HG02798 (cell line): ENCODE data around the gene FBXO24.
"Not testable (repeated sequence)": the region's sequence is repeated elsewhere in the genome, so short reads cannot be mapped to it uniquely, and the experiment has no call there.

Source experiments
- ATAC-seq: cut with Tn5 transposase; IDR thresholded peaks from one replicate; pipeline ENCODE4 v1.9.1; 2021; ENCODE audit warnings: mild to moderate bottlenecking; ENCODE audit not compliant: unreplicated experiment, poor library complexity

The FBXO24 gene, protein sequence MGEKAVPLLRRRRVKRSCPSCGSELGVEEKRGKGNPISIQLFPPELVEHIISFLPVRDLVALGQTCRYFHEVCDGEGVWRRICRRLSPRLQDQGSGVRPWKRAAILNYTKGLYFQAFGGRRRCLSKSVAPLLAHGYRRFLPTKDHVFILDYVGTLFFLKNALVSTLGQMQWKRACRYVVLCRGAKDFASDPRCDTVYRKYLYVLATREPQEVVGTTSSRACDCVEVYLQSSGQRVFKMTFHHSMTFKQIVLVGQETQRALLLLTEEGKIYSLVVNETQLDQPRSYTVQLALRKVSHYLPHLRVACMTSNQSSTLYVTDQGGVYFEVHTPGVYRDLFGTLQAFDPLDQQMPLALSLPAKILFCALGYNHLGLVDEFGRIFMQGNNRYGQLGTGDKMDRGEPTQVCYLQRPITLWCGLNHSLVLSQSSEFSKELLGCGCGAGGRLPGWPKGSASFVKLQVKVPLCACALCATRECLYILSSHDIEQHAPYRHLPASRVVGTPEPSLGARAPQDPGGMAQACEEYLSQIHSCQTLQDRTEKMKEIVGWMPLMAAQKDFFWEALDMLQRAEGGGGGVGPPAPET

DNA sequence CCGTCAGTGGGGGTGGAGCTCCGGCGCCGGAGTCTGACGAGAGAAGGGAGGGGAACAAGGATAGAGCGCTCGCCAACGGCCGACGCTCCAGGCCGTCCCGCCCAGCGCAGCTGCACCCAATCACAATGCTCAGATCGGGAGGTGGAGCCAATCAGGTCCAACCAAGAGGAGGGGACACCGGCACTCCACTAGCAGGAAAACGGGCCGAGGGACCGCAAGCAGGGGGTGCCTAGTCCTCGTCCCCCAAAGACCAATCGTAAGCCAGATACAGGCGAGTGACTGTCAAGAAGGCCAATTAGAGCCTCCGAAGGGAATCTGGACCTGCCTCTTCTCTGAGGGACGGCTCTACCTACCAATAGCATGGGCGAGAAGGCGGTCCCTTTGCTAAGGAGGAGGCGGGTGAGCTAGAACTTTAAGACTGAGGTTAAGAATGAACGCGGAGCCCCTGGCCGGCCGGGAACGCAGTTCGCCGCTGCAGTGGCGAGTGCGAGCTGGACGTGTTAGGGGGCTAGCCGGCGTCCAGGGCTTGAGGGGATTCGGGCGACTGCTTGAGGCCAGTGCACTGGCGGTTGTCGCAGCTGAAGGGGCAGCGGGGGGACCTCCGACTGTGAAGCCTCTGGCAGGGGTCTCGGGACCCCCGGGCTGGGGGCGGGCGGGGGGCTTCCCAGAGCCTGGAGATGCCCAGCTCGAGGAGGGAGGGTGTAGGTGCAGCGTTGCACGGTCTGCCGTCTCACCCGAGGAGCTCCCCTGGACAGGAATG lies at the start of gene FBXO24:
Gene FBXO24, plus strand, starts transcription at position 63 of the 760 bp plus-strand sequence. Its CDS starts 298 bp downstream, at position 361.
- peak; percentile 91 for ATAC-seq

DNA sequence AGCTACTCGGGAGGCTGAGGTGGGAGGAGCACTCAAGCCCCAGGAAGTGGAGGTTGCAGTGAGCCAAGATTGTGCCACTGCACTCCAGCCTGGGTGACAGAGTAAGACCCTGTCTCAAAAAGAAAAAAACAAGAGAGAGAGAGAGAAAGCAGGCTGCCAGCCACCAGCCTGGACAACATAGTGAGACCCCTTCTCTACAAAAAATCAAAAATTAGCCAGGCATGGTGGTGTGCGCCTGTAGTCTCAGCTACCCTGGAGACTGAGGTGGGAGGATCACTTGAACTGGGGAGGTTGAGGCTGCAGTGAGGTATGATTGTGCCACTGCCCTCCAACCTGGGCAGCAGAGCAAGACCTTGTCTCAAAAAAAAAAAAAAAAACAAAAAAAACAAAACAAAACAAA lies 49.4 kb upstream of the FBXO24 start:
- not testable (repeated sequence) for ATAC-seq

DNA sequence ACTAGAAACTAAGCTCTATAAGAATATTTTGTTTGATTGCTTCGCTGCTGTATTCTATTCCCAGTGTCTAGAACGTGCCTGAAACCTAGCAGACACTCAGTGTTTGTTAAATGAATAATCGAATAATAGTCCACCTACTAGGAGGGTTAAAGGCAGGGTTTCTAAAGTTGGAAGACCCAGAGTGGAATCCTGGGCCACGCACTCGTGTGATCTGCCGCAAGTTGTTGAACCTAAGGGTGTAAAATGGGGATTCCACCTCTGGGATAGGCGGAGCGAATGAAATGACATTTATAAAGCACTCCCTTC lies 47.8 kb upstream of the FBXO24 start:
- no peak for ATAC-seq

DNA sequence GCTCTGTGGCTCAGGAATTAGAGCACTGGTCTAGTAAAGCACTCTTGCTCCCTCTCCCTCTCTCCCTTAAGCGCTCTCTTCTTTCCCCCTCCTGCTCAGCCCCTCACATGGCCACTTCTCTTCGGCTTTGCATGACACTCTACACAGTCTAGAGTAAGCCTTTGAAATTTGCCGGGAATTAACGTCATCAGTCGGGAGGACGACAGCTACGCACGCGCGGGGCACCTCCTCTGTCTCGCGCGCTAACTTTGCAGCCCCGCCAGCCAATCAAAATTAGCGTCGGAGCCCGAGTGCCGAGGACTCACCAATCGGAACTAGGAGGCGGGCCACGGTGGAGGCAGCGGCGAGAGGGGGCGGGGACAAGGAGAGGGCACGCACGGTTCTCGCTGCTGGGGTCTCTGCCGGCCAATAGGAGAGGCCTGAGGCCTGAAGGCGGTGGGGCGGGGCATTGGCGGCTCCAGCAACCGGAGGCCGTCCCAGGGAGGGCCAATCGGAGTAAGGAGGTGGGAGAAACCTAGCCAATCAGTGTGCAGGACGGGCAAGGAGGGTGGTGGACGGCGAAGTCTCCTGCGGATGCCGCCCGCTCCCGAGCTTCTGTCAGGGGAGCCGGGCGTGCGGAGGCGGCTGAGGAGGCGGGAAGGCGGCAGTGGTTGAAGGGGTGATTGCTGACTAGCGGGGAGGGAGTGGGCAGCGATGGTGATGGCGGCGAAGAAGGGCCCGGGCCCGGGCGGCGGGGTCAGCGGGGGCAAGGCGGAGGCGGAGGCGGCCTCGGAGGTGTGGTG lies 47.3 kb upstream of the FBXO24 start, which contains the start of gene AGFG2:
Gene AGFG2, plus strand, starts transcription at position 550 of the 782 bp plus-strand sequence. Its CDS starts 144 bp downstream, at position 694.
- peak; percentile 95 for ATAC-seq

DNA sequence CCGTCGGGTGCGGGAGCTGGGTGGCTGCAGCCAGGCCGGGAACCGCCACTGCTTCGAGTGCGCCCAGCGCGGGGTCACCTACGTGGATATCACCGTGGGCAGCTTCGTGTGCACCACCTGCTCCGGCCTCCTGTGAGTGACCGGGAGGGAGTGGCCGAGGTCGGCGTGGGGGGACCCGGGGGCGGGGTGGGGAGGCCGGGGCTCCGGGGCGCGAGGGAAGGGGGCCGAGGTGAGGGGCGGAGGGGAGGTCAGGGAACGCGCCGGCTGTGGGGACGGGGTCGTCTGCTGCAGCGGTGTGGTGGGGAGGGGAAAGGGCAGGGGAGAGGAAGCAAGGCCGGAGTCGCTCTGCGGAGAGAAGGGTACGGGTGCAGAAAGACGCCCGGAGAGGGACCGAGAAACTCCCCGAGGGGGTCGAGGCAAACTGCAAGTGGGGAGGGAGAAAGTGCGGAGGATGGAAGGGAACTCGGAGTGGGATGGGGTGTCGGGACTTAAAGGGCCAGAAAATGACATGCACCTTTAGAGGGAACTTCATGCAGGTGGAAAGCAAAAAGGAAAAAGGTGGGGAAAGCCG lies 46.6 kb upstream of the FBXO24 start:
- no peak for ATAC-seq

DNA sequence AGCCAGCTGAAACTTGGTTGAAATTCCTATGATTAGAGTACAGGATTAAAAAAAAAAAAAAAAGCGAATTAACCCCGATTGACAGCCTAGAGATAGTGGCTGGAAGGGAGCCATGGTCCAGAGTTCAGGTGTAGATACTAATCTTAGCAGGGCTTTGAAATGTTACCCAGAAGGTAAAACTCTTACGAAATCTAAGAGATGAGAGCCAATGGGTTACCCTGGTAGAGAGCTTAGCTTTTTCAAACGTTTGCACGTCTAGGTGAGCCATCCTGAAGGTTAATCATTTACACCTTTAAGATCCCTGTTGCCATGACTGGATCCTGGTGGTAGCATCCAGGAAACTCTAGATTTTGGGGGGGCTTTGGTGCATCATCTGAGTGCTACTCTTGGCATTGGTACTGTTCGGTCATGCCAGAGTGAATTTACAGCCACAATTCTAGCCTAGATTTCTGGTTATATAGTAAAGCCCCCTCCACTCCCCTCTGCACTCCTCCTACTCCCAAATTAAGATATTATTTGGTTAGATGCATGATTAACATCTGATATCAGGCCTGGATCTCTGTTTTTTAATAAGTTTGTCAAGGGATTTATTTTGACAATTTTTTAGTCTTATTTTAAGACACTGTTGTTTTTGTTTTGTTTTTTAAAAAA lies 45.9 kb upstream of the FBXO24 start:
- no peak for ATAC-seq

DNA sequence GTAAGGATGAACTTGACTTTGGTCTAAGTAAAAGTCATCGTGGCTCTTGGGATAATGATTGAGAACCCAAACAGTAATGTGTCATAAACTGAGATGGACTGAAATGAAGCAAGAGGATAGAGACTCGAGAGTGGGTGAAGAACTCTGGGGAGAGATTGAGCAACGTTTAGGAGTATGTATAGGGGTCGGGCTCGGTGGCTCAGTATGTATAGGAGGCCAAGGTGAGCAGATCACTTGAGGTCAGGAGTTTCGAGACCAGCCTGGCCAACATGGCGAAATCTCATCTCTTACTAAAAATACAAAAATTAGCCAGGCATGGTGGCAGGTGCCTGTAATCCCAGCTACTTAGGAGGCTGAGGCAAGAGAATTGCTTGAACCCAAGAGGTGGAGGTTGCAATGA lies 44.8 kb upstream of the FBXO24 start:
- not testable (repeated sequence) for ATAC-seq

DNA sequence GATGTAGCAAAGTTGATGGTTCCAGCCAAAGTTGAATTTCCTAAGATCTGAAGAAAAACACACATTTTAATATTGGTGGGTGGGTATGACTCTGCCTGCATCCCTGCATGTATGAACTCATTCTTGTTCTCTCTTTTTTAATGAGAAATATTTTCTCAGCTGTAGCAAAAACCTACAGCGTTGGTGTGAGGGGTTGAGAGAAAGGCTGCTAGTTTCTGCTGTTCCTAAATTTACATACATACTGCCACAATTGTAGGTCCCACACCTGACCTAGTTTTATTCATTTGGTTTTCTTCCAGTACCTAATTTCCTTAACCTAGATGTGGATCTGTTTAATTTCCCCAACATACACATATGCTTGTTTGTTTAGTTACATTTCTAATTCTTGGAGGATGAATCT lies 42.5 kb upstream of the FBXO24 start:
- ATAC-seq = no peak

DNA sequence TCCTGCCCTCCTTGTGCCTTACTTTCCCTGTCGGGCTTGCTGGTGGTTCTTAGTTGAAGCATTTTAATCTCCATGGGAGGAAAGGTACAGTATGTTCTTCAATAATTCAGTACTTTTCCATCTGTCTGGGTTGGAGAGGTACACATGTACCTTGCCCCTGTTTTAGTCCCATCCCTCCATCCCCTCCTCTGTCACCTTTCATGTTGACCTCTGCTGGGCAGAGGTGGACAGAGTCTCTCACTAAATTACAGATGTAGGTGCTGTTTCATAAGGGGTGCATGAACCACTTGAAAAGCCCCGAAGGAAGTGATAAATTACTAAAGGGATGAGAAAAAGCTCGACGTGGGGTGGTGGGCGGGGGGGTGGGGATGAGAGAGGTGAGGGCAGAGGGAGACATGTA lies 41.7 kb upstream of the FBXO24 start:
- no peak for ATAC-seq

DNA sequence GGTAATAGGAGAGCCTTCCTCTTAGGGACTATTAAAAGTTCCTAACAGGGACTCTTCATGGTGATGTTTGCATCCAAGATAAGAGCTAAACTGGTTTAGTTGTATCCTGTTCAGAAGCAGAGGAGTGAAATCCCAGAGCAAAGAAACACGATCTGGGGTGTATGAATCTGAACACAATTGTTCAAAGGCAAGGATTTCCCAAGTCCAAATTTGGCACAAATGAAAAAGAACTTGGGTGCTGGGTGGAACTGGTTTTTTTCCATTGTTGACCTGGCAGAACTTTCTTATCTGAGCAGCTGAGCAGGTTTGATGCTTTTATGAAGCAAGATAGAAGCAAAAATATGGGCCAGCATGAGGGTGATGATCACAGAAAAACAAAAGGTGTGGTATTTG lies 41.2 kb upstream of the FBXO24 start:
- ATAC-seq = no peak

DNA sequence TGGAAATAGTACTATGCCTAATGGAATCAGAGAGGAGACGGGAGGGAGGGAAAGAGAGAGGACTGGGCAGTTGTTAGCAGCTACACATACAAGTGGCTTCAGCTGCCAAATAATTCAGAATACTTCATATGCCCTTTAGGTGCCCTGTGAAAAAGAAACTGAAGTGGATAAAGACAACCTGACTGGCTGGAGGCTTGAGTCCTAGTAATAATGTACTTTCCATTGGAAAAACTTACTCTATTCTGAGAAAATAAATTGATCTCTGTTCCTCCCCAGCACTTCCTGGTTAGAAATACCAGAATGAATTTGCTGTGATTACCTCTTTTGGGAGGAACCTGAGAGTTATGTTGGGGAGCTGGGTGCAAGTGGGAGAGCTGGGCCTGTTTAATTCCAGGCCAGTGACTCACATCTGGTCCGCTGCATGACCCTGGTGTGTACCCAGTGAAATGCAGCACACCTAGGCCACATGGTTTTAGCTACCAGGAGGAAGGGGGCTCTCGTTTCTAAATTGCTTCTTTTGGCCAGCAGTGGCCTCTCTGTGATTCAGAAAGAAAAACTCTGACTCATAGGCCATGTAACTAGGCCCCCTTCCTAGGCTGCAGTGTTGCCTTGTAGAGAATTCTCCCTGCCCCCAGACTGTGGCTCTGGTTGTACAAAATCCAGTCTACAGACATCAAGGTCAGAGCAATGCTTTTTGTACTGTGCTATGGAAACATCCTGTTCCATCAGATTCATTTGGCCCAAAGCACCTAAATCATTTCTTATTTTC lies 40.6 kb upstream of the FBXO24 start:
- peak; percentile 48 for ATAC-seq

DNA sequence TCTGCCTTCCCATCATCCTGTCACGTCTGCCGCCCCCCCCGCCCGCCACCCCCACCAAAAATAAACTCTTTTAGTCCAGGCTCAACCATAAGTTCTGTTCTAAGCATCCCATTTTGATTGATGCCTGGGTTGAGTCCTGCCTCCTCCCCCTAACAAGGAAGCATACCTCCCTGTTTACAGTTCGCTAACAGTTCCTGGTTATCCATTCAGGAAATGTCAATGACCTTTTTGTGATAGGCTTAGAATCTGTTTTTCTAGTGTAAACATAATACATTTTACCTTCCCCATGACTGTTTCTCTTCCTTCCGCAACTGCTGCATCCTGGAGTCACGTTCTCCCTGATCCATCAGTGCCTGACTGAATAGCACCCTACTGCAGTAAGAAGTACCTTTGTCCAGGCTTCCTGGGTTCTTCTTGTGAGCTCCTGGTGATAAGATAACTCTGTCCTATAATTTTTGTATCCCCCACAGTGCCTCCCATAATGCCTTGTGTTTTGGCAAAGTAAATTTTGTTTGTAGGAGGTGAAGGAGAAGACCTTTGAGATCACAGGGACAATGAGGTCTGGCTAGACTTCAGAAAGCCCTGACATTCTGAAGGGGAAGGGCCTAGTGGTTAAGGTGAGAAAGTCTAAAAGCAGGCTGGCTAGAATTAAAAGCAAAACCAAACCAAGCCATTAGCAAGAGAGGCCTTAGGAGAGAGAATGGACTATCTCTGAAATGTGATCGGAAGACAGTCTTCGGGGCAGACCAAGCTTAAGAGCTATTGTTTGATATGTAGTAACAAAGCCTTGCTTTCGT lies 39.8 kb upstream of the FBXO24 start:
- ATAC-seq = peak; percentile 63

DNA sequence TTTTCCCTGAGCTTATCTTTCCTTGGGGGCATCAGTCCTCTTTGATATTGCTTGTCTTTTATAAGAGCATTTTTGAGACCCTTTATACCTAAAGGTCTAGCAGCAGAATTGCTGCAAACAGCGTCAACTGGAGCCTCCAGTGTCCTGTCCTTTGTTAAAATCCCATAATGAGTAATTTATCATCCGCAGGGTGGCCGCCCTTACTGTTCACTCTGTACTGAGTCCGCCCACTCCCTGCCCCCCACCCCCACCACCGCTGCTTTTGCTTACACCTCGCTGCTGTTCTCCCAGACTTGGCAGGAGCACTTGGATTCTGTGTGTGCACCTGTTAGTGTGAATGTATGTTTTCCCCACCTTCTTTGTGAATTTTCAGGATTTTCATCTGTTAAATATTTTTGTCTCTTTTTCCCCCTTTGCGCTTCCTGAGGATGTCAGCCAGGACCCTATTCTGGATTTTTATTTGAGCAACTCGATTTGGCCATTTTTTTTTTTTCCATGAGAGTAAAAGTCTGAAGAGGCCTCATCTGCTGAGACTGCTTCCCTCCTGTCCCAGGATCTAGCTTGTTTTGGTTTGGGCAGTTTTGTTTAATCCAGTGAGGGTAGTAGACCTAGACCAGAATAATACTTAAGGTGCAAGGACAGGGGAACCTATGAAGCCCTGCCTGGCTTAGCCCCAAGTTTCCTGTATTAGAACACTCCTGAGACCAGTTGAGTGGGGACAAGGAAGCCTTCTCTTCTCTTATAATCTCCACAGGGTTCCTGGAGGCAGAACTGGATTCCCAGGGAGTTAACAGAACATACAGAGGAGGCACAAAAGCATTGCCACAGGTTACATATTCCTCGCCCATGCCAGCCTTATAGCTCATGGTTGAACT lies 39.0 kb upstream of the FBXO24 start:
- peak; percentile 5 for ATAC-seq

DNA sequence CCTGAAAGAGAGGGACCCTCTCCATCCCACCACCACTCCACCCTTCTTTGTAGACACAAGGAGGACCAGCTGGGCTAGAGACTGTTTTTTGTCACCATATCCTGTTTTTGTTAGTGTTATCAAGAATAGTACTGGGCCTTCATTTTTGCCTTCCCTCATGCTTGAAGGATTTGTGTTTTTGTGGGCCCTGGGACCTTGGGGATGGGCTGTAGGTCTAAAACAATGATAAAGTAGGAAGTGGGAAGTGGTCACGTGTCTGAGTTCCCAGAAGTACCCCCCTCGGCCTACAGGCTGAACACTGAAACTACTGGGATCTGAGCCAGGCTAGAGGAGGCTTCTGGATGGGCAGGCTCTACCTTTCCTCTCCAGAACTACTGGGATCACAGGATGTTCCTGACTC lies 38.3 kb upstream of the FBXO24 start:
- ATAC-seq = no peak

DNA sequence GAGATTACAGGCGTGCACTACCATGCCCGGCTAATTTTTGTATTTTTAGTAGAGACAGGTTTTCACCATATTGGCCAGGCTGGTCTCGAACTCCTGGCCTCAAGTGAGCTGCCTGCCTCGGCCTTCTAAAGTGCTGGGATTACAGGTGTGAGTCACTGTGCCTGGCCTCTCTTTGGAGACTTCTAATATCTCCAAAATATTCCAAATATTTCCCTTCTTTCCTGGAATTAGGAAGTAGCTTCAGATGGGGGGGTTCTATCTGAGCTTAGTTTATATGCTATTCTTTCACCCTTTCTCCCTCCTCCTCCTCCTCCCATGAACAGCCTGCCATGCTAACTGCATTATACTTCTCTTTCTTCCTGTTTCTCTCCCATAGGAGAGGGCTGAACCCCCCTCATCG lies 37.7 kb upstream of the FBXO24 start:
- not testable (repeated sequence) for ATAC-seq

DNA sequence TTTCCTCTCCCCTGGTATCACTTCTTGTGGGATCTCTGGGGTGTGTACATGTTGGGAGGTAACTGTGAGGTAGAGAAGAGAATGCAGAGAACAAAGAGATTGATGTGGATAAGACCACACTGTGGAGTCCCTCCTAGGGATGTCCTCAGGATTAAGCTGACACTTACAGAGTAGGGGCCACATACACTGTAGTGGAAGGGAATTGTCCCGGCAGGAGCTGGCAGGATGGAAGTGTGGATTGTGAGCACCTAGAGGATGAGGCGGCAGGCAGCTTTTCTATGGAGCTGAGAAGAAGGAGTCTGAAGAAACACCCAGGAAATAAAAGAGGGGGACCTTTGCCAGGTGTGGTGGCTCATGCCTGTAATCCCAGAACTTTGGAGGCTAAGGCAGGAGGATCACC lies 33.6 kb upstream of the FBXO24 start:
- ATAC-seq = no peak

DNA sequence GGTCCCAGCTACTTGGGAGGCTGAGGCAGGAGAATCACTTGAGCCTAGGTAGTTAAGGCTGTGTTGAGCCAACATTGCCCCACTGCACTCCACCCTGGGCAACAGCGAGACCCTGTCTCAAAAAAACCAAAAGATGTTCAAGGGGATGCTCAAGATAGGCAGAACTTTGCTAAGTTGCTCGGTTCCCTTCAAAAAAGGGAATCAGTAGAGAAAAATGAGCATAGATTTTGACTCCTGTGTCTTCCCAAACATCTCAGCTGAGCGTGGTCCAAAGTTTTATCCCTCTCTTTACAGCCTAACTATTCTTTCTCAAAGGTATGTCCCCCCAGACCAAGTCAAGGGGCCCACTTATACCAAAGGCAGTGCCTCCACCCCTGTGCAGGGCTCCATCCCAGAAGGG lies 33.1 kb upstream of the FBXO24 start:
- ATAC-seq = no peak
